Muscle of back (tissue), 11 donors: ENCODE results near the gene BUD23. TPM values are rescaled to one million over a fixed set of nuclear protein-coding genes. Genes with fewer than 3 reads are reported as not detected.
"Not testable (repeated sequence)": the region's sequence is repeated elsewhere in the genome, so short reads cannot be mapped to it uniquely, and the experiment has no call there.

Experiments
- DNase-seq, 3 donors: peaks; one replicate each; pipeline versions ENCODE4 v3.0.0 to v3.0.0-alpha.2; 2013
- polyA plus RNA-seq, 10 donors: library from polyadenylated mRNA; unstranded; fragments of 120-200 nt; gene quantifications; one replicate each; pipeline ENCODE4 v1.2.1, GENCODE V29; 2013; ENCODE audit not compliant: insufficient read length in 10 of 10

BUD23 gene
- polyA plus RNA-seq, 10 donors: 65.5 to 73.3 (median 69.5) TPM

DNA sequence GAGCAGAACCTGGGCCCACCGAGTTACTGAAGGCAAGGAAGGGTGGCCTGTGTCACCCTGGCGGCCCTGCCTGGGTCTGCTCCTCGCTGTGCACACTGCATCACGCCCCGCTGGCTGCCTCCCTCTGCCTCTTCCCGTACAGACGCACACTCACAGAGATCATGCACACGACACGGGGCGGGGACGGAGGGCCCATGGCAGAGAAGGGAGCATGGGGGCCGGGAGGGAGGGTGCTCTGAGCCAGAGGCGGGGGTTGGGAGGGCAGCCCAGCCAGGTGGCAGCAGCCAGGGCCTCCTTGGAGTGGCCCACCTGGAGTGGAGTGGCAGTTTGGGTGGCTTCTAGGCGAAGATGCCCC, 16.6 kb downstream of the BUD23 start:
- DNase-seq: no peak

DNA sequence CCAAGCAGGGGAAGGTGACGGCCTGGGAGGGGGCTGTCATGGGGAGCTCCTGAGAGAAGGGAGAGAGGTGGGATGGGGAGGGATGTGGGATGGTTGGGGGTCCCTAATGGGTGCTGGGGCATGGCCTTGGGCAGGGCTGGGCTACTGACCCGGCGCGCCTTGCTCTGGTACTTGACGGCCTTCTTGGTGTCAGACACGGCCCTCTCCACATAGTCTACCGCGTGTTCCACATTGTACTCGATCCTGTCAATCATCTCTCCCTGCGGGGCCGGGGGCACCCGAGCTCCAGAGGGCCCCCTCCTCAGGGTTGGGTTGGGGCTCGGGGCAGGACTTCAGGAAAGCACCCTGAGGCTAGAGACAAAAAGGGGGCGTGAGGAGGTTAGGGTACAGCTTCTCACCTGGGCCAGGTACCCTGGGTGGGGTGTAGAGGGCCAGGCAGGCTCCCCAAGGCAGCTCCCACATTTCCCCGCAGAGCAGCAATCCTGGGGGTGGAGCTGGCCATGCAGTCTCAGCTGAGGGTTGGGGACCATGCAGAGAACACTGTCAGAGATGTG, 17.3 kb downstream of the BUD23 start:
- DNase-seq: no peak

DNA sequence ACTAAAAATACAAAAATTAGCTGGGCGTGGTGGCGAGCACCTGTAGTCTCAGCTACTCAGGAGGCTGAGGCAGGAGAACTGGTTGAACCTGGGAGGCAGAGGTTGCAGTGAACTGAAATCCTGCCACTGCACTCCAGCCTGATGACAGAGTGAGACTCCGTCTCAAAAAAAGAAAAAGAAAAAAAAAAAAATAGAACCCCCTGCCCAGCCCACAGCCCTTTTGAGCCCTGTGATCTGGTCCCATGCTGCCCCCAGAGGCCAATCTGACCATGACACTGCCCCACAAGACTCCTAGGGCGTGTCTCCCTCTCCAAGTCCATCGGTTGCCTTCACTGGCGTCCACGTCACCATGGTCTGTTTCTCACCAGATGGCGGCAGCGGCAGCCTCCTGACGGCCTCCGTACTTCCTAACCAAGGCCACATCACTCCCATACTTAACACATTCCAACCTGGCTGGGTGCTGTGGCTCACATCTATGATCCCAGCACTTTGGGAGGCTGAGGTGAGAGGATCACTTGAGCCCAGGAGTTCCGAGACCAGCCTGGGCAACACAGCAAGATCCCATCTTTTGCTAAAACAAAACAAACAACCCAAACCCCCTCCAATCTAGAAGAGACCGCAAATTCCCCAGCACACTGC, 18.1 kb downstream of the BUD23 start:
- peak in 2 of 3 donors; percentile 39 to 41 for DNase-seq

DNA sequence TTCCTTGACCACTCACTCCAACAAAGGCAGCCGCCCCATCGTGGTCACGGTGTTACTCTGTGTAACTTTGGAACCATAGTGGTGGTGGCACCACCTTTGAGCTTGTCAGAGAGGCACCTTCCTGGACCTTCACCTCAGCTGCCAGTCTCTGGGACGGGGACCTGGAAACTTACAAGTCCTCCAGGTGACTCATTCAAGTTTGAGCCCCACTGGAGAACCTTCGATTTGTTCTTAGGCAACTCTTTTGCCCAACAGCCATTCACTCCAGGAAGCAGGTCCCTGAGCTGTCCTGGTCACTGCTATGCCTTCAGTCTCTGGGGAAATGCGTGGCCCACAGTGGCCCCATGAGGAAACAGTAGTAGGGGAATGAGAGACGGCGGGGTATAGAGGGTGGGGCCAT, 18.8 kb downstream of the BUD23 start:
- no peak for DNase-seq

DNA sequence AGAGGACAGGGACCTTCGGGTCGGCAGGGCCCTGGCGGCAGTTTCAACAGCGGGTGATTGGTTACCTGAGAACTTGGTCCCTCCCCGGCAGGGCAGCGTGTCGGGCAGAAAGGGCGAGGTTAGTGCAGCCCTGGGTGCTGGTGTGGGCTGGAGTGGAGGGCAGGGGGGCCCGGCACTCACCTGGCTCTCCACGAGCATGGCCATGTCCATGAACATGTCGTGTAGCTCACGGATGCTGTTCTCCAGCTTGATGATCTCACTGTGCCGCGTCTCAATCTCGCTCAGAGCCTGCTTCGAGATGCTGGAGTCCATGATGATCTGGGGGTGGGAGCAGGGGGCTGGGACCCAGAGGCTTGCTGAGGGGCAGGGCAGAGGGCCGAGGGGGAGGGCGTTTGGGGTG, 19.3 kb downstream of the BUD23 start:
- no peak for DNase-seq

DNA sequence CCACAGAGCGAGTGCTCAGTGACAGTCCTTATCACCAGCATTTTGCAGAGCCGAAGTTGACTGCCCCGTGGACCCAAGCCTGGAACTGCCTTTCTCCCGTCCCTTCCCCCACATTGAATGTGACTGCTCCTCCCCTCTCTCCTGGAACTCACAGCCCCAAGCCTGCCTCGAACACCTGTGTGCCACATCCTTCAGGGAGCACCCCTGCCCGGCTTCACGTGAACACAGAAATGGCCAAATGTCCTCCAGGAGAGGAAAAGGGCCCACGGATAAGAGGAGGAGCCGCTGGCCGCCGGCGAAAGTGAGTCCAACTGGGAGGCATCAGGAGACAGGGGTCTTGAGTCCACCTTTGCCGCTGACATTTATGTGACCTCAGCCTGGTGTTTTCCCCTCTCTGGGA, 19.8 kb downstream of the BUD23 start:
- no peak for DNase-seq

DNA sequence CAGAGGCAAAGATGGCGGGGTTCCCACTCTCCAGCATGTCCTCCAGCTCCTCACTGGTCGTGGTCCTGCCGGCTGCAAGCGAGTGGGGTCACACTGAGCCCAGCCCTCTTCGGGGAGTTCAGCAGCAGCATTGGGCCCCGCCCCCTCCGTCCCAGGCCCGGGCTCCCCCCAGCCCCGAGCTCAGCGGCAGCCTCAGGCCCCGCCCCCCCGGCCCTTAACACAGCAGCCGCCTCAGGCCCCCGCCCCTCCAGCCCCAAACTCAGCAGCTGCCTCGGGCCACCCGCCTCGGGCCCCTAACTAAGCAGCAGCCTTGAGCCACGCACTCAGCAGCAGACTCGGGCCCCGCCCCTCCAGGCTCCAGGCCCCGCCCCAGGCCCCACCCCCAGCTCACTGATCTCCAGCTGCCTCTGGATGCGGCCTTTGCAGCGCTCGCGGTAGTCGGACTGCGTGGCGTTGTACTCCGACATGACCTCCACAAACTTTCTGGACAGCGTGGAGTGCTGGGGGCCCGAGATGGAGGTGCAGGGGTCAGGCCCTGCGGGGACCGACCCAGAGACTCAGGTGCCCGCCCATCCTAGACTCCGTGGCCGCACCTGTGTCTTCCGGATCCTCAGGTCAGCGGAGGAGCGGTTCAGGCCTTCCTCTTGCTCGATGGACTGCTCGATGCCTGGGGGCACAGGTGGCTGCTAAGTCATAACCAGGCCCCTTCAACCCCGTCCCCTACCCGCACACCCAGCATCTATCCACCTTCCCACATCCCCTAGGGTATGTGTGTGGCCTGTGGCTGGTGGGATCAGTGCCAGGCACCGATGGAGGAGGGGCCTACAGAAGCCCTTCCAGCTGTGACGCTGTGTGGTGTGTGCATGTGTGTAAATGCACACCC, 20.6 kb downstream of the BUD23 start:
- DNase-seq: peak; percentile 71 to 88 (median 72)

DNA sequence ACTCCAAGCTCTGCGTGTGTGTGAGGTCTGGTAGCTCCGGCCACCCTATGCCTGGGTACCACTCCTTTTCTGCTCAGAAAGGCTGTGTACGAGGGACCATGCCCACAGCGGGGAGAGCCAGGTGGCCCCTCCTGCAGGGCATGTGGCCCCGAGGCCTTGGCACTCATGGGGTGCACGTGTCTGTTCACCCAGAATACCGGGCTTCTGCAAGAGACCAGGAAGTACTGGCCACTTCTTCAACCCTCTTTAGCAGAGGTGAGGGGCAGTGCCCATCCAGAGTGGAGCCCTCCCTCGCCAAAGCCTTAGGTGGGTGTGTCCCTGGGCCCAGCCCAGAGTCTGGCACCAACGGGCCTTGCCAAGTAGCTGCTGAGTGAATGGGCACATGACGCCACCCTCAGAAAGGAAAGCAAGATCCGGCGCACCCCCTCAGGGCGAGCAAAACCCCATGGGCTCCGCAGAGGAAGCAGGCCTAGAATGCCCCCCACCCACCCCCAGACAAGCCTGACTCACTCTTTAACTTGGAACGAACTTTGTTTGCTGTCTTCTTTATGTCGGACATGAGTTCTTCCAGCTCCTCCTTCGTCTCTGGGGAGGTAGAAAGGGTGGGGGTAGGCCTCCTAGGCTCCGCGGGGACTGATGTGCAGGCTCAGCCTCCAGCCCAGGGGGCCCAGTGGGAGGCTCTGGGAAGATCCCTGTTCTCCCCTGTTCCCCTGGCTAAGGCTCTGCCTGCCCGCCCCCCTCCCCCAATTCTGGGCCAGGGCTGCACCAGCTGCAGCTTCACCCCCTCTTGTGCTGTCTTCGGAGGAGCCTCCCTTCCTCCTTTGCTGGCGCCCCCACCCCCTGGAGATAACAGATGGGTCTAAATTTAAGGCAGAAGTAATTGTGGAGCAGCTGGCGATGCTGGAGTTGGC, 21.5 kb downstream of the BUD23 start:
- DNase-seq: peak in 2 of 3 donors; percentile 43 to 75

DNA sequence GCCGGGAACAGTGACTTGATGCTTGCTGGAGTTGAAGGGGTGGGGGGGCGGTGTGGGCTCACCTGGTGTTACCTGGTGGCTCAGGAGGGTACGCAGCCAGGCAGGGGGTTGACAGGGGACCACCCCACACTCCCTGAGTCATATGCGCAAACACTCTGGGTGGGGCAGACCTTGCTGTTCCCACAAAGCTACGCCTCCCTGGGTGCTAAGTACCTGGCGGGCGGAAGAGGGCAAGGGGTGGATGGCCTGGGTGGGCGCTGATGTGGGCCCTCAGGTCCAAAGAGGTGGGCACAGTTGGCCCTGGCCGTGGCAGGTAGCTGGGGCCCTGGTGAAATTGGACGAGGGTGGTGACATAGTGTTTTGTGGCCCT, 22.1 kb downstream of the BUD23 start:
- DNase-seq: no peak

DNA sequence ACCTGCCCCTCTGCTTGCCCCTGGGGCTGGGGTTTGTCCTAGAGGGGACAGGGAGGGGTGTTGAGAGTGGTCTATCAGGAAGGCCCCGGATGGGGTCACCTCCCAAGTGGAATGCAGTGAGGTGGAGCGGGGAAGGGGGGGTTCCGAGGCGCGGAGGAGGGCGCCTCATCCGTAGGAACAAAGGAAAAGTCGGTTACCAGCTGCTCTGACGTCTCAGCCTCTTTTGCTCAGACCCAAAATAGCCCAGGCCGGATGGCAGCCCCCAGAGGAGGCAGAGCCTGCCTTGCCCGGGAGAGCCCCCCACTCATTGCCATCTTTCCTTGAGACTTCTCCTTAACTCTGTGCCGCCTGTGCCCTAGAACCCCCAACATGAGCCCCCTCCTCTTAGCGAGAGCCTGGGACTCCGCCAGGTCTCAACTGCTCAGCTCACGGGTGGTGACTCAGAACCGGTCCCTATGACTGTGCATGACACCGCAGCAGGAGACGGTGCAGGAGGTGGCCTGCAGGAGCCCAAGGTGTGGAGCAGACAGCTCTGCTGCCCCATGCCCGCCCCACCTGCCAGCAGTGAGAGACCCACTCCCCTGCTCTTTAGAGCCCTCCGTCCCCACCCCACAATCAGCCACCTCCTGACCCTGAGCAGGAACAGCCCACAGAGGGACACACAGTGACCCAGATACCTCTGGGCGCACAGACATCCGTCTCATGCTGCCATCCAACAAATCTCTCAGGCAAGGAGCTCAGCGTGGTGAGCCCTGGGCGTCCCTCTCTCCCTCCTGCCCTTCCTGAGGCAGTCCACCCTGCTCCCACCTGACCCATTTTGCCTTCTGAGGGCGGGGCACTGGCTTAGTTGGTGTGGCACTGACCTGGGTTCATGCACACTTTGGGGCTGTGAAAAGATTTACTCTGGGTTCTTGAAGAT, 23.0 kb downstream of the BUD23 start:
- DNase-seq: no peak

DNA sequence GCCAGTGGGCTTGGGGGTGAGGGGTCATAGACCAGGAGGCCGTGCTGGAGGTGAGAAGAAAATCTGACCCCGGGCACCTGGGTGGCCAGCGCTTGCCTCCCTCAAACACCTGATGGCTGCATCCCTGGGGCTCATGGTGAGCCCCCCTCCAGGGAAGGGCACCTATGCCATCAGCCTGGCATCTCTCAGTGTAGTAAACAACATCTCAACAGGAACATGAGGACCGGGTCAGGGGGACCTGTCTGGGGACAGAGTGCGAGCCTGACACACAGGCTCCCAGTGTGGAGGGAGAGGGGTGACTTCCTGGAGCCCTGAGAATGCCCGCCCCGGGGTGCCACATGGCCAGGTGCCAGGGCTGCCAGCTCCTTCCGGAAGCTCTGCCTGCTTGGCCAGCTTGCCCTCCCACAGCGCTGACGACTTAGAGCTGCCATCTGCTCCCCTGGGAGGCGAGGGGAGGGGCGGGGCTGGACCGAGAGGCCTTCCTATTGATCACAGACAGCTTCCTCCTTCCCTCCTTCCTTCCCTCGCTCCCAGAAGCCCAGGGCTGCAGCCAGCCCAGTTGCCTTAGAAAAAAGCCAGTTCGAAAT, 23.7 kb downstream of the BUD23 start:
- no peak for DNase-seq

DNA sequence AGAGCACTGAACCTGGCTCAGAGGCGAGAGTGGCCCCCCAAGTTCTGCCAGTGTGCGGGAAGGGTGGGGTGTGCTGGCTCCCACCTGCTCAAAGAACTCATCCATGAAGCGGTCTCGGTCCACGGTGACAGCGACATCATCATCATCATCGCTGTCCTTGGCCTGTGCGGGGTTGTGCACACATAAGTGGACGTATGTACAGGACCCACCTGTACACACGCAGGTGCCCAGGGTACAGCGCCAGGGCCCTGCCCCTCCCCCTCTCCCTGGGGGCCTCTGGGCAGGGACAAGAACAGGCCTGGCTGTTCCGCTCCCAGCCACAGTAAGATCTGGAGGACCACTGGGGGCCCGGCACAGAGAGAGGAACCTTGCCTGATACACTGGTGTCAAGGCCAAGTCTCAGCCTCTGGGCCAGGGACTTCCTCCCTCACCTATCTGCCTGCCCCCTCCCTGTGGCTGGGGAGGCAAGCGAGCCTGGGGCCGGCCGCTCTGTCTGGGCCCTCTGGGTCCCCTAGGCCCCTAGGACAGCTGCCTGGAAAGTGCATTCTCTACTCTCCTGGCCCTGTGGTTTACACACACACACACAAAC, 25.7 kb downstream of the BUD23 start:
- DNase-seq: no peak

DNA sequence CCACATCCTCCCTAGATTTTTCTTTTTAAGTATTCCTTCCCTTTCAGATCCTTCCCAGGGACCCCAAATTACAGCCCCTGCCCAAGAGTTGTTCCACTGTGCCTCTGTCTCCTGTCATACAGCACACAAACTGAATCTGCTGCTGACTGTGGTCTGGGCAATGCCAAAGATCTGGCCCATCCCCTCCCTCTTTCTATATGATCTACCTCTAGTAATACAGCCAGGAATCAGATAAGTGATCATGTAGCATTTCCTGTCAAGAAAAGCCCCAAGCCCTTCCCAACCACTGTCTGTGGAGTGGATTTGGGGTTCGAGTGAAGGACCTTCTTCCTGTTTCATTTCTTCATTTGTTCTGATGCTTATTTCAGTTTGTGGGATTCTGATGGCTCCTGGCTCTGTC, 29.4 kb downstream of the BUD23 start:
- DNase-seq: no peak

DNA sequence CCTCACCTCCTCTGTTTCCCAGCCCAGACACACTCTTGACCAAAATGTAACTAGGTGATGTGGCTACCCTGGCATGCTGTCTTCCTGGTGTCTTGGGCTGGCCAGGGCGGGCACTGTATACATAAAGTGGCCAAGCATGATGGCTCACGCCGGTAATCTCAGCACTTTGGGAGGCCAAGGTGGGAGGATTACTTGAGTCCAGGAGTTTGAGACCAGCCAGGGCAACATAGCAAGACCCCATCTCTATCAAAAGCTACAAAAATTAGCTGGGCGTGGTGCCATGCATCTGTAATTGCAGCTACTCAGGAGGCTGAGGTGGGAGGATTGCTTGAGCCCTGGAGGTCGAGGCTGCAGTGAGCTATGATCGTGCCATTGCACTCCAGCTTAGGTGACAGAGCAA, 29.9 kb downstream of the BUD23 start:
- DNase-seq: not testable (repeated sequence)

DNA sequence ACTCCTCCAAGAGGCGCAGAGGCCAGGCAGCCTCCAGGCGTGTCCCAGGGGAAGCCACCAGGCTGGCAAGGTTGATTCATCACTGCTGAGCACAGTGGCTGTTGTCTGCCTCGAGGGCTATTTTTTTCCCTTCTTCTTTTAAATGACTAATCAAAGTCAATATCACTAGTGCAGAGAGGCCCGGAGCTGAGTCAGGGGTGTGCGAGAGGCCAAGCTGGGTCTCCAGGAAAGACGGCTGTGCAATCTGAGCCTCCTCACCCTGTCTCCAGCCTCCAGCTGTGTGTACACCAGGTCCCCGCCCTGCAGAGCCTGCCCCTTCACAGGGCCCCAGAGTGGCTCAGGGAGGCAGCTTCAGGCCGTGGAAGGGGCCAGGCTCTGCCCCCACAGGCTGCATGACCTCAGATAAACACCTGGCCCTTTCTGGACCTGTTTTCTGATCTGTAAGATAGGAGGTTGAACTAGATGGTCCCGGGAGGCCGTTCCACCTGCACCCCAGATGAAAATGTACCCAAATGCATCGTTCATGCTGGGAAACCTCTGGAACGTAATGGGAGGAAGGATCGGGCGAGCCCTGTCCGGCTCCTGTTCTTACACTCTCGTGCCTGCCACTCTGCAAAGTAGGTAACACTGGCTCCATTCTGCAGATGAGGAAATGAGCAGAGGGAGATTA, 32.4 kb downstream of the BUD23 start:
- DNase-seq: peak; percentile 51 to 89 (median 87)

DNA sequence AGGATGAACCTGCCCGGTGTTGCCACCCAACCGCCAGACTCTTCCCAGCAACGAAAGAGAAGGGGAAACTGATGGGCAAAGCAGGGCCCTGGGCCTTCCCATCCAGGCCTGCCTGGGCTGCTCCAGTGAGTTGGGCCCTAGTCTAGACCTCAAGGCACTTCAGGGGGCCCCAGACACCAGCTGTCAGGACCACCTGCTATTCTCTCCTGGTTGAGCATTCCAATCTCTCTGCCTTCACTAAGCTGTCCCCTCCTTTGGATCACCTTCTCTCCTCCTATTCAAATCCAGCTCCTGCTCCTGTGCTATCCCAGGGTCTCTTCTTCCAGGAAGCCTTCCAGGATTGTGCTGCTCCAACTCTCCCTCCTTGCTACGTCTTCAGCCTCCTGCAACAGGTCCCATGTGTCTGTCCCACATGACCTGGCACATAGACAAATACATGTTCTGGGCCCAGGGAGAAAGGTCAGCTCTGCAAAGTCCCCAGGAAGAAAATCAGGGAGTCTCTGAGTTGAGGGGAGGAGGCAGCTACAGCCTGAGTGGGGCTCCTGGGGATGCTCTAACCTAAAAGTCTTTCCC, 33.0 kb downstream of the BUD23 start:
- DNase-seq: no peak

DNA sequence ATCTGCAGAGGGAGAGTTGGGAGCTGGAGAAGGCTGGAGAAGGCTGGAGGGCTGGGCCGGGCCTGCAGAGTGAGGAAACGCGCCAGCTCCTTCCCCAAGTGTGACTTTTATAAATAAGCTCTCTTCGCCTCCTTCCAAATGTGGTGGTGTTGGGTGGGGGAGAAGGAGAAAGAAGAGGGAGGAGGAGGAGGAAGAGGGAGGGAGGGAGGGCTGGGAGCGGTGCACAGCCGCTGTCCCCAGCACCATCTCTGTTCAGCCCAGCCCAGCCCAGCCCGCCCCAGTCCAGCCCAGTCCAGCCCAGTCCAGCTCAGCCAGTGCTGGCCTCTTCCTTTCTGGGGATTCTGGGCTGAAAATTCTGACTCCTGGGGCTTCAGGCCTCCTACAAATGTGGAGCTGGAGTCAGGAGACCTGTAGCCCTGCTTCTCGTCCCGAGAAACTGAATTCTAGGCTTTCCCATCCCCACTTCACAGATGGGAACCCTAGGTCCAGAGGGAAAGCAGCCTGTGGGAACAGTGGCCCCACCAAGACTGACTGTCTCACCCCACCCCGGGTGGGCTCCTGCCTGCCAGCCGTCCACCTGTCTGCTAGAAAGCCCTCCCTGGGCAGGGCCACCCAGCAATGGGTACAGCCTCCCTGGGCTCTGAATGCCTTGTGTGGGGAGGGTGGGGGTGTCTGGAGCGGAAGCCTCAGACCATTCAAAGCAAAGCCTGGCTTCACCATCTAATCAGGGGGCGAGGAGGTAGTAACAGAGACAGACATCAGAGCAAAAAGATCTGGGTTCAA, 33.8 kb downstream of the BUD23 start:
- peak in 2 of 3 donors; percentile 65 to 84 for DNase-seq

DNA sequence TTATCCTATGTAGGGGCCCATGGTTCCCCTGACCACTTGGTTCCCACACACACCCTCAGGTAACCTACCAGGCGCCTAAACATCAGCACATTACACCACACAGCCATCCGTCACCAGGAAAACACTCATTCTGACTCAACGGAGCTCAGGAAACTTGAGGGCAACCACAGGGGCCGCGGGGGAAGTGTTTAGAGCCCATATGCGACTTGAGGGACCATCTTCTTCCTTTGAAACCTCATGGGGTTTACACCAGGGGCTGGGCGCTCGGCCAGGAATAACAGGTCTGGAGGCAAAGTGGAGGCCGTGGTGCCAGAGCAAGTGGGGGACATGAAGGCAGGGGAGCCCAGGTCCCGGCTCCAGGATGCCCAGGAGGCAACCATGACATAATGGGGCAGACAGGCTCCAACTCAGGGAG, 34.6 kb downstream of the BUD23 start:
- DNase-seq: peak in 2 of 3 donors; percentile 25 to 75
